Ammon's horn (tissue), 1 donor: ENCODE results near the gene ZC3H18.
"Not testable (repeated sequence)": the region's sequence is repeated elsewhere in the genome, so short reads cannot be mapped to it uniquely, and the experiment has no call there.

Experiments
- DNase-seq: peaks from one replicate; pipeline ENCODE4 v3.0.0-alpha.2; 2016; ENCODE audit warnings: low spot score

ZC3H18 gene

GRCh38 chr16:88654363-88655052, 84.3 kb downstream of the ZC3H18 start:
- no peak for DNase-seq

- no peak for DNase-seq
These were observed 85.0 kb downstream of the ZC3H18 start for GRCh38 chr16:88655053-88655732.

GRCh38 chr16:88655733-88656281, 85.6 kb downstream of the ZC3H18 start:
- DNase-seq: no peak

- DNase-seq: no peak
These were observed 86.2 kb downstream of the ZC3H18 start for GRCh38 chr16:88656291-88656980.

GRCh38 chr16:88657371-88657770, 87.2 kb downstream of the ZC3H18 start:
- DNase-seq: no peak

GRCh38 chr16:88658714-88659113, 88.5 kb downstream of the ZC3H18 start:
- no peak for DNase-seq

GRCh38 chr16:88659160-88659559, 89.0 kb downstream of the ZC3H18 start:
- no peak for DNase-seq

- no peak for DNase-seq
These were observed 91.3 kb downstream of the ZC3H18 start for GRCh38 chr16:88661468-88661867.

- no peak for DNase-seq
These were observed 92.1 kb downstream of the ZC3H18 start for GRCh38 chr16:88662222-88662842.

GRCh38 chr16:88662843-88663606, 92.8 kb downstream of the ZC3H18 start, which contains the start of gene MVD:
Gene MVD, minus strand, starts transcription at chr16:88663091. Its CDS starts 11 bp downstream, at chr16:88663080.
- peak; percentile 99 for DNase-seq

- DNase-seq: no peak
These were observed 94.9 kb downstream of the ZC3H18 start for GRCh38 chr16:88665148-88665547.

- DNase-seq: no peak
These were observed 95.4 kb downstream of the ZC3H18 start for GRCh38 chr16:88665570-88665969.

GRCh38 chr16:88667461-88667860, 97.3 kb downstream of the ZC3H18 start:
- no peak for DNase-seq

- DNase-seq: not testable (repeated sequence)
These were observed 99.3 kb downstream of the ZC3H18 start for GRCh38 chr16:88669493-88669892.

- DNase-seq: no peak
These were observed 99.8 kb downstream of the ZC3H18 start for GRCh38 chr16:88669980-88670379.

GRCh38 chr16:88671806-88672205, 101.6 kb downstream of the ZC3H18 start:
- no peak for DNase-seq

- no peak for DNase-seq
These were observed 102.6 kb downstream of the ZC3H18 start for GRCh38 chr16:88672776-88673175.

- no peak for DNase-seq
These were observed 103.6 kb downstream of the ZC3H18 start for GRCh38 chr16:88673716-88674379.

- no peak for DNase-seq
These were observed 106.5 kb downstream of the ZC3H18 start for GRCh38 chr16:88676502-88677242.

GRCh38 chr16:88677721-88678120, 107.5 kb downstream of the ZC3H18 start:
- no peak for DNase-seq
